ENCODE measurements around the gene THRAP3. TPM values are rescaled to one million over a fixed set of nuclear protein-coding genes. Genes with fewer than 3 reads are reported as not detected.

Gene THRAP3
- polyA plus RNA-seq, 1 donor: 94.3 TPM

DNA sequence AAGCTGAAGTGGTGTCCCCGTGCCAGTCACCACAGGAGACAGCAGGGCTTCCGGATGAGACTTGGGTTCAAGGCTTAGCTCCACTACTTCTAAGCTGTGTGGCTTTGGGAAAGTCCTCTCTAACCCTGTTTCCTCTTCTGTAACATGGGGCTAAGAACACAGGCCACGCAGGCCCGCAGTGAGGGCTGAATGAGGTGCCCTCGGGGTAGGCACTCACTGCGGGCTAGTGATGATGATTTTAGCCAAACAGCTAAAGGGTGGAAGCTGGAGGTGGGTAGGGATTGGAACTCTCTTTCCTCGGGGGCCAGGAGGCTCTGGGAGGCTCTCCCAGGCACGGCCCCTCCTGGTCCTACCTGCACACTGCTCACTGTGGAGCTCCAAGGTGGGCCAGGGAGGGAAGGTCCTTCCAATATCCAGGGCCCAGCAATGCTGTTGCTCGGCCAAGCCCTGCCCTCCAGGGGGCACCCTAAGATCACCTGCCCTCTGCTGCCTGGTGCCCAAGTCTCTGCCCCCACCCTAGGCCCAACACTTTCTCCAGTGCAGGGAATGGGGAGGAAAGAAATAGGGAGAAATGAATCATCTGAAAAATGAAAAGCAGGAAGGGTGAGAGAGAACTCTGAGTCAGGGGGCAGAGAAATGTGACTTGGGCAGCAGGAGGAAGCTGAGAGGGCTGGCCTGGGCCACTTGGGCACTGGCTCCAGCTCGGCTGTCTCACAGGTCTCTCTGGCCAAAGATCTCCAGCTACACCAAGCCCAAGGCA is 118.4 kb downstream of the THRAP3 start:
- Histone ChIP-seq H3K4me3 (ENCODE audit: low read length) (no peak overlapping the region), H3K9me3 (ENCODE audit: control insufficient read depth, low read depth, low read length) (no peaks in the 10 kb centered on the region), H3K4me1 (ENCODE audit: control insufficient read depth, insufficient read depth, low read length) (no peaks in the 10 kb centered on the region), H3K27ac (ENCODE audit: low read length) (no peak overlapping the region), H3K36me3 (ENCODE audit: control insufficient read depth, insufficient read depth, low read length) (peaks cover 69% of the 10 kb centered on the region), H3K27me3 (ENCODE audit: control insufficient read depth, insufficient read depth, low read length) (no peaks in the 10 kb centered on the region)
- no CpG with 5 or more reads among the region's 10 CpGs for WGBS (ENCODE audit: insufficient coverage, low lambda C conversion rate)
- no peak for DNase-seq

DNA sequence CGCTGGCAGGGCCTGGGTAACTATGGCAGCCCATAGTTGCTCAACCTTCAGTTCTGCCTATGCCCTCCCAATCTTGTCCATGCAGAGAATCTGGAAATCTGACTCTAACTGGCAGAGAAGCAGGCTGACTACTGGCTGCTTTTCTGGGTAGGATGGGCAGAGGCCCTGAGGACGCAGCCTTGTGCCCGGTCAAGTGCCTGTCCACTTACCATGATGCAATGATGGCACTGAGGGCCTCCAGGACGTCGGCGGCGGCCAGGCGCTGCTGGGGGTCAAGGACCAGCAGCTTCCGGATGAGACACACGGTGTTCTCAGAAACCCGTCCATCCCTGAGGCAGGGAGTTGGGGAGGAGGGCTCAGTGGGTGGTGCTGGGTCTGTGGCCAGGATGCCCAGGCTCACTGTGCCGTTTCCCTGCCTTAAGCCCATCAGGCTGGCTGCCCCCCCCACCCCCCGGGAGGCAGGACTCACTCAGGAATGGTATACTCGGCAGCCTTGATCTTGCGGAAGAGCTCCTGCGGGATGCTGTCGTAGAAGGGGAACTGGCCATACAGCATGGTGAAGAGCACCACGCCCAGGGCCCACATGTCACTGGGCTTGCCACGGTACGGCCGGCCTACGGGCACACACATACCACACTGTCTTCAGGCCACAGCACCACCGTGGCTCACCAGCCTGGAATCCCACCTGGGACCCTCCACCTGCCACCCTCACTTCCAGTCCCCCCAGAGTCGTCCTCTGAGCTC is 119.6 kb downstream of the THRAP3 start:
- H3K9me3 ChIP-seq (ENCODE audit: control insufficient read depth, low read depth, low read length): no peaks in the 10 kb centered on the region
- peaks cover 81% of the 10 kb centered on the region for H3K36me3 ChIP-seq (ENCODE audit: control insufficient read depth, insufficient read depth, low read length)
- no peaks in the 10 kb centered on the region for H3K27me3 ChIP-seq (ENCODE audit: control insufficient read depth, insufficient read depth, low read length)
- no peak overlapping the region for H3K4me3 ChIP-seq (ENCODE audit: low read length)
- H3K4me1 ChIP-seq (ENCODE audit: control insufficient read depth, insufficient read depth, low read length): no peaks in the 10 kb centered on the region
- no peak for DNase-seq
- H3K27ac ChIP-seq (ENCODE audit: low read length): no peak overlapping the region
- no CpG with 5 or more reads among the region's 24 CpGs for WGBS (ENCODE audit: insufficient coverage, low lambda C conversion rate)

DNA sequence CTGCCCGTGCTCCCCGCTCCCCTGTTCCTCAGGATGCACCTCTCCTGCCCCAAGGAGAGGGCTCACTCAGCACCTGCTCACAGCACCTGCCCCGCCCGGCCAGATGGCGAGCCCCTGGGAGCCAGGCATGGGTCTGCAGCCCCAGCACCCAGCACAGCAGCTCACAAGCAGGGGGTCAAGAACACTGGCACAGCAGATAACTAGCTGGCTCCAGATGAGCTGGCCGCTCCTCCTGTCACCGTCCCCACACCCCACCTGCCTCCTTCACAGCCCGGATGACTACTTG is 120.1 kb downstream of the THRAP3 start:
- no peak overlapping the region for H3K4me3 ChIP-seq (ENCODE audit: low read length)
- peaks cover 83% of the 10 kb centered on the region for H3K36me3 ChIP-seq (ENCODE audit: control insufficient read depth, insufficient read depth, low read length)
- no peak overlapping the region for H3K27ac ChIP-seq (ENCODE audit: low read length)
- no peaks in the 10 kb centered on the region for H3K4me1 ChIP-seq (ENCODE audit: control insufficient read depth, insufficient read depth, low read length)
- no peak for DNase-seq
- H3K27me3 ChIP-seq (ENCODE audit: control insufficient read depth, insufficient read depth, low read length): no peaks in the 10 kb centered on the region
- WGBS (ENCODE audit: insufficient coverage, low lambda C conversion rate): no CpG with 5 or more reads among the region's 8 CpGs
- H3K9me3 ChIP-seq (ENCODE audit: control insufficient read depth, low read depth, low read length): no peaks in the 10 kb centered on the region

GRCh38 chr1:36345353-36345752 is 121.1 kb downstream of the THRAP3 start:
- Histone ChIP-seq H3K36me3 (ENCODE audit: control insufficient read depth, insufficient read depth, low read length) (peaks cover 87% of the 10 kb centered on the region), H3K4me3 (ENCODE audit: low read length) (no peak overlapping the region), H3K27me3 (ENCODE audit: control insufficient read depth, insufficient read depth, low read length) (no peaks in the 10 kb centered on the region), H3K27ac (ENCODE audit: low read length) (no peak overlapping the region), H3K9me3 (ENCODE audit: control insufficient read depth, low read depth, low read length) (no peaks in the 10 kb centered on the region), H3K4me1 (ENCODE audit: control insufficient read depth, insufficient read depth, low read length) (no peaks in the 10 kb centered on the region)
- no peak for DNase-seq
- no CpG with 5 or more reads among the region's 7 CpGs for WGBS (ENCODE audit: insufficient coverage, low lambda C conversion rate)

- H3K4me1 ChIP-seq (ENCODE audit: control insufficient read depth, insufficient read depth, low read length): peaks cover 4% of the 10 kb centered on the region
- H3K9me3 ChIP-seq (ENCODE audit: control insufficient read depth, low read depth, low read length): no peaks in the 10 kb centered on the region
- no peak overlapping the region for H3K27ac ChIP-seq (ENCODE audit: low read length)
- H3K27me3 ChIP-seq (ENCODE audit: control insufficient read depth, insufficient read depth, low read length): no peaks in the 10 kb centered on the region
- WGBS (ENCODE audit: insufficient coverage, low lambda C conversion rate): no CpG with 5 or more reads among the region's 8 CpGs
- no peak for DNase-seq
- peaks cover 85% of the 10 kb centered on the region for H3K36me3 ChIP-seq (ENCODE audit: control insufficient read depth, insufficient read depth, low read length)
- no peak overlapping the region for H3K4me3 ChIP-seq (ENCODE audit: low read length)
These were observed 122.6 kb downstream of the THRAP3 start for GRCh38 chr1:36346741-36347370.

DNA sequence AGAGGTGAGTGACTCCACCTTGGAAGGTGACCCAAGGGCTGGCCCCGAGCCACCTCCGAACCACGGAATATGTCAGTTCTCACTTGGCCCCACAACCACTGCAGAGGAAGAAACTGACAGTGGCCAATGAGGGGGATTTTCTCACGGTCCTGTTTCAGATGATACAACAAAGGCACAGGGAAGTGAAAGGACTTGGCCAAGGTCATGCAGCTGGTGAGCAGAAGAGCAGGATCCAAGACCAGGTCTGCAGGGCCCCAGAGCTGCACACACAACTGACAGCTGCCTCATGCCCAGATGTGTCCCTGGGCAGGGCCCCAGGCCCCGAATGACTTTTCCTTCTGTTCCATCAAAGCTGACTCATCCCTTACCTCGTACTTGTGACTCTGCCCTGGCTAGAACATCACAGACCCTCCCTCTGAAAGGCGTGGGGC is 125.0 kb downstream of the THRAP3 start:
- WGBS (ENCODE audit: insufficient coverage, low lambda C conversion rate): no CpG with 5 or more reads among the region's 7 CpGs

DNA sequence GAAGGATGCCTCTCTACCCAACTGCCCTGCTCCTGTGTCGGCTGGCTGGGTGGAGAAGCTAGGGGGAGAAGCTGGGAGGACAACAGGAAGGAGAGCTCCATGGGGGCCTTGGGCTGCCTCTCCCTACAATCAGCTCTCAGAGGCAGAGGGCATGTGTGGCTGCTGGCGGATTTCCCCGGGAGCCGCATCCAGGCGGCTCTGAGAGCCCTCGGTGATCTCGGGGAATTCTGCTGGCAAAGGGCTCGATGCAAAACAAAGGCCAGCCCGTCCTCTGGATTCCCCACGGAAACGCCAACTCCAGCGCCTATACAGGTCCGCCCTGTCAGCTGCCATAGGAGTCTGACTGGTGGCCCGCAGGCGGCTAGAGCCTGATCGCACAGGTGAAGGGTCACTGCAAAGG is 125.6 kb downstream of the THRAP3 start:
- peaks cover 7% of the 10 kb centered on the region for H3K4me1 ChIP-seq (ENCODE audit: control insufficient read depth, insufficient read depth, low read length)
- no CpG with 5 or more reads among the region's 16 CpGs for WGBS (ENCODE audit: insufficient coverage, low lambda C conversion rate)
- no peaks in the 10 kb centered on the region for H3K9me3 ChIP-seq (ENCODE audit: control insufficient read depth, low read depth, low read length)
- H3K27ac ChIP-seq (ENCODE audit: low read length): no peak overlapping the region
- no peak overlapping the region for H3K4me3 ChIP-seq (ENCODE audit: low read length)
- no peak for DNase-seq
- H3K27me3 ChIP-seq (ENCODE audit: control insufficient read depth, insufficient read depth, low read length): no peaks in the 10 kb centered on the region
- H3K36me3 ChIP-seq (ENCODE audit: control insufficient read depth, insufficient read depth, low read length): peaks cover 87% of the 10 kb centered on the region

More for the DNA sequence above, 125.0 kb downstream of the THRAP3 start:
- no peak for DNase-seq
- Histone ChIP-seq H3K4me1 (ENCODE audit: control insufficient read depth, insufficient read depth, low read length) (peaks cover 7% of the 10 kb centered on the region), H3K4me3 (ENCODE audit: low read length) (no peak overlapping the region), H3K9me3 (ENCODE audit: control insufficient read depth, low read depth, low read length) (no peaks in the 10 kb centered on the region), H3K36me3 (ENCODE audit: control insufficient read depth, insufficient read depth, low read length) (peaks cover 86% of the 10 kb centered on the region), H3K27ac (ENCODE audit: low read length) (no peak overlapping the region), H3K27me3 (ENCODE audit: control insufficient read depth, insufficient read depth, low read length) (no peaks in the 10 kb centered on the region)

DNA sequence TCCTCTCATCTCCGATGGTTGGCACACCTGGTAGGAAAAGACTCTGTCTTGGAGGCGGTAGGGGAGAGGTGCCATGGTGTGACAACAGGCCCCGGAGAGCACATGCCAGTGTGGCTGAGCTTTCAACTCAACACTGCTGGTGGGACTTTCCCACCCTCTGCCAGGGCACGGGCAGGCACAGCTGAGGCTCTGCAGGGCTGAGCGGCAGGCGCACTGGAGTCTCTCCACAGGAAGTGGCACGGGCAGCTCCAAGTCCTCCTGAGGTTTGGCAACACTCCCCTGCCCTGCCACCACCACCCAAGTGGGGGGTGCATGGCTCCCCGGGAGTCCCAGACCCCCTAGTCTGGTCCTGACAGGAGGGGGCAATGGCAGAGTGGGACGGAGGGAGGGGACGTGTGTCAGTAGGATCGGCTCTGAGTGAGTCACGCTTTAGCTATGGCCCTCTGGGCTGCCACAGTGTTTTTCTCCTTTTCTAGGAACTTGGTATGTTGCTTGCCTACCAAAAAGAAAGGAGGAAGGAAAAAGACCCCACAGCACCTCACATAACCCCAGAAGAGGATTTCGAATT is 126.5 kb downstream of the THRAP3 start:
- Histone ChIP-seq H3K36me3 (ENCODE audit: control insufficient read depth, insufficient read depth, low read length) (peaks cover 90% of the 10 kb centered on the region), H3K27ac (ENCODE audit: low read length) (no peak overlapping the region), H3K4me3 (ENCODE audit: low read length) (no peak overlapping the region), H3K27me3 (ENCODE audit: control insufficient read depth, insufficient read depth, low read length) (no peaks in the 10 kb centered on the region), H3K4me1 (ENCODE audit: control insufficient read depth, insufficient read depth, low read length) (peaks cover 7% of the 10 kb centered on the region), H3K9me3 (ENCODE audit: control insufficient read depth, low read depth, low read length) (no peaks in the 10 kb centered on the region)
- DNase-seq: no peak
- WGBS (ENCODE audit: insufficient coverage, low lambda C conversion rate): 100% methylated on average over 1 of the region's 13 CpGs

DNA sequence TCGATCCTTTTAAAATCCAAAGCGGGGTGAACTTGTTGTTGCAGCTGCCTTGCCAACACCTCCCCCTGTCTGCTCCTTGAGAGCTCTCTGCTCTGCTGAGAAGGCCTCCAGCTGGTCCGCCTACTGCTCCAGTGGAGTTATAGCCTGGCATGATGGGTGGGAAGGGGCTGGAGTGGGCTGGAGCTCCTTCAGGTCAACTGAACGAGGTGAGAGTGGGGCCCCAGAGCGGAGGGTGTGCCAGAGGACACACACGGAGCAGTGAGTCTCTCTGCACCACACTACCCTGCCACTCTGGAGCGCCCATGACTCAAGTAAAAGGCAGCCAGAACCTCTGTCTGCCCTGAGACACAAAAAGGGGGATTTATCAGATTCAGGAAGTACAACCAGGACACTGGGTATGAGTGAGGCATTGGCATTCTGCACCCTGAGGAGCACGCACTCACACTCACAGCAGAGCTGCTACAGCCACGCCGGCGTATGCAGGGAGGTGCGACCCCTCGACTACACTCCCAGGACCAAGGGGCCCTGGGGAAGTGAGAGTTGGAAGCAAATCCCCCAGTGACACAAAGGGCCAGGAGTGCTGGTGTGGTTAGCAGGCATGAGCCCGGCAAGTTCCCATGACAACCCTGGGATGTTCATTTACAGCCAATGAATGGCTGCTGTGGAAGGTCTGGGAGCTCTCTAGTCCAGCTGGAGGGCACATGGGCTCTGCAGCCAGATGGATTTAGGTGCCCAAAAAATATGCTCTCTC is 127.2 kb downstream of the THRAP3 start:
- no peak for DNase-seq
- Histone ChIP-seq H3K27ac (ENCODE audit: low read length) (no peak overlapping the region), H3K36me3 (ENCODE audit: control insufficient read depth, insufficient read depth, low read length) (peaks cover 86% of the 10 kb centered on the region), H3K4me3 (ENCODE audit: low read length) (no peak overlapping the region), H3K27me3 (ENCODE audit: control insufficient read depth, insufficient read depth, low read length) (no peaks in the 10 kb centered on the region), H3K4me1 (ENCODE audit: control insufficient read depth, insufficient read depth, low read length) (peaks cover 7% of the 10 kb centered on the region), H3K9me3 (ENCODE audit: control insufficient read depth, low read depth, low read length) (no peaks in the 10 kb centered on the region)
- no CpG with 5 or more reads among the region's 14 CpGs for WGBS (ENCODE audit: insufficient coverage, low lambda C conversion rate)
